Panc1 (cell line): ENCODE results near the gene NFKBIB.

Experiments used
- CTCF ChIP-seq: fragments of 450-650 bp; IDR thresholded peaks from 2 replicates; pipeline ENCODE4 v1.5.1; 2017; ENCODE audit warnings: mild to moderate bottlenecking
- REST ChIP-seq, 2 experiments: IDR thresholded peaks; 2 replicates each; pipeline ENCODE4 v1.6.1; 2011 to 2012; ENCODE audit warnings: low read depth in 2 of 2, control low read depth in 1 of 2, low read length in 1 of 2, mild to moderate bottlenecking in 1 of 2, moderate library complexity in 1 of 2; ENCODE audit not compliant: insufficient read depth in 1 of 2

DNA sequence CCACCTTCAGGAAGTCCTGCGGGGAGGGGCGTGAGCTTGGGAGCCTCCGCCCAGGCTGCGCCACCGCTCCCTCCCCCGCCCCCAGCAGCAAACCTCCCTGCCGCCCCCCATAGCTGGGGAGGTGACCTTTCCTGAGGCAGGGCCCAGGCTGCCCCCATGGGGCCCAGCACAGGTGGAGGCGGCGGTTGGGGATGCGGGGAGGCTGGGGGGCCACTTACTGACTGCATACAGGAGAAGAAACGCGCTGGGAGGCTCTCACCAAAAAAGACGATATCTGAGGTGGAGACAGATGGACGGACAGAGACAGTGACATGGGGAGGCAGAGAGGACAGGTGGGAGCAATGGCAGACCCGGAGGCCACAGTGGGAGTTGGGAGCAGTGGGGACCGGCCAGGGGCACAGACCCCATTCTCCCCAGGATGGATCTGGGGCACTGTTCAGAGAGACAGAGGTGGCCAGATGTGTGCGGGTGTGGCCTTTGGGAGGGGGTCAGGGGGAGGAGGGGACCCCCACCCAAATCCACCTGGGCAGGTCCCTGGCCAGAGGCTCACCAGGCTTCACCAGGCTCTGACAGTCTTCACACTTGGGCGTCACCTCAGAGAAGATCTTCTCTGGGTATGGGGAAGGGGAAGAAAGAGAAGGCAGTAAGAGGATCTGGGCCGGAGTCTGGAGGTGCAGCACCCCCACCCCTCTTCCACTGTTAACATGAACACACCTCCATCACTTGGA is 18.7 kb upstream of the NFKBIB start:
- no peak for TF ChIP-seq CTCF
- no peak for TF ChIP-seq REST (IDR thresholded peaks at IDR 0.05; ENCODE audit: insufficient read depth in 1 of 2, low read depth in 2 of 2, low read length in 1 of 2)
